ENCODE data around the gene ZBTB48. TPM values are rescaled to one million over a fixed set of nuclear protein-coding genes. Genes with fewer than 3 reads are reported as not detected.

Gene ZBTB48
- polyA plus RNA-seq, 4 donors, result 19.9 to 164 (median 81.8) TPM

DNA sequence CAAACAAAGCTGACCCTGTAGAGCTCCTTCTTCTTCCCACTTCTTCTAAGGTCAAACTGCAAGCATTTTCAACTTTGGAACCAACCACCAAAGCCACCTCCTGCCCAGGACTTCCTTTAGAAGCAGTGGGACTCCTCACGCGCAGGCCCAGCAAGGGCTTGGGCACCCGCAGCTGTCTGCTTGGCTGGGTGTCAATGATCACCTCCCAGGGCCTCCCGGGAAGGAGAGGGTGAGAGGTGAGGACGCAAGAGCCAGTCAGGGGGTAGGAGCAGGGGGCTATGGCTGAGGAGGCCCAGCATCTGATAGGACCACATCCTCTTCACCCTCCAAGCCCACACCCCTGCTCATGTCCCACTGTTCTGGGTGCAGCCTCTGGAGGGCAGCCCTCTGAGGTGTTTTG, 12.6 kb downstream of the ZBTB48 start:
- Histone ChIP-seq H3K36me3 (ENCODE audit: control insufficient read depth in 3 of 3, insufficient read depth in 2 of 3, low read depth in 1 of 3, low read length in 3 of 3) (peaks cover 4 to 97% (median 13%) of the 10 kb centered on the region in 3 donors), H3K9me3 (ENCODE audit: control insufficient read depth in 2 of 2, insufficient read depth in 1 of 2, low read depth in 1 of 2, low read length in 1 of 2) (no peaks in the 10 kb centered on the region), H3K4me3 (ENCODE audit: low read depth in 1 of 3, low read length in 3 of 3) (no peak overlapping the region), H3K27ac (ENCODE audit: low read depth in 1 of 3, low read length in 2 of 3) (no peak overlapping the region), H3K4me1 (ENCODE audit: control insufficient read depth in 3 of 3, insufficient read depth in 2 of 3, low read depth in 1 of 3, low read length in 2 of 3) (no peaks in the 10 kb centered on the region), H3K27me3 (ENCODE audit: control insufficient read depth in 3 of 3, insufficient read depth in 3 of 3, low read length in 3 of 3) (no peaks in the 10 kb centered on the region)
- no peak for FAIRE-seq
- 42 to 47% (median 43%) methylated on average over 5 of the region's 5 CpGs for WGBS, 3 donors
- DNase-seq, result no peak

DNA sequence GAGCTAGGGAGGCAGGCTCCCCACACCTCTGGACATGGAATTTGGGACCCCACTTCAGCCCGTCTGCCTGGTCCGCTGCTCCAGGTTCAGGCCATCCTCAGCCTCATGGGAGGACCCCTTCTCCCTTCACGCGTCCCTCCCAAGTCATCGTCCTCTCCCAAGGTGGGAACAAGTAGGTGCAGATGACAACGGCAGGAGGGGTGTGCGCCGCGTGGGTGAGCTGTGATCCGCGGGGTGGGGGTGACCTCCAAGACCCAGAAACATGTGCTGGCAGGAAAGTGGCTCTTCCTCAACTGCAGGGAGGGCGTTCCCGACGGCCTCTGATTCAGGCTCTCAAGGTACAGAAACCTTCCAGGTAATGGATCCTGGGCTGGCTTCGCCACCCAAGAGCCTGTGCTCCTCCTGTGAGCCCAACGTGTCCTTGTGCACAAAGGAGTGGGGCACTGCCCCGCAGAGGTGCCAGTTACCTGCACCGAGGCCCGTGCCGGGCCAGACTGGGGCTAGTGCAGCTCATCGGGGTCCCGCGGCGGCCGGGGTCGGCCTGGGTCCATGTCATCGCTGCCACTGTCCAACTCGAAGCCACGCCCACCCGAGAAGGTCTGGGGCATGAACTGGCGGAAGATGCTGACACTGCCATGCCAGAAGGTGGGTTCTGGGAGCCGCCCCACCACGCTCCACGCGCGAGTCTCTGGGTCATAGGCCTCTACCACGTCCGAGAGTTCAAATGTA, 13.2 kb downstream of the ZBTB48 start:
- H3K27me3 ChIP-seq (ENCODE audit: control insufficient read depth in 3 of 3, insufficient read depth in 3 of 3, low read length in 3 of 3), result no peaks in the 10 kb centered on the region
- H3K9me3 ChIP-seq (ENCODE audit: control insufficient read depth in 2 of 2, insufficient read depth in 1 of 2, low read depth in 1 of 2, low read length in 1 of 2), result no peaks in the 10 kb centered on the region
- FAIRE-seq (no peak), DNase-seq (no peak)
- H3K4me1 ChIP-seq (ENCODE audit: control insufficient read depth in 3 of 3, insufficient read depth in 2 of 3, low read depth in 1 of 3, low read length in 2 of 3), result no peaks in the 10 kb centered on the region
- H3K27ac ChIP-seq (ENCODE audit: low read depth in 1 of 3, low read length in 2 of 3), result no peak overlapping the region
- 92 to 93% (median 92%) methylated on average over 37 to 38 of the region's 38 CpGs for WGBS, 3 donors
- no peak overlapping the region for H3K4me3 ChIP-seq (ENCODE audit: low read depth in 1 of 3, low read length in 3 of 3)
- H3K36me3 ChIP-seq (ENCODE audit: control insufficient read depth in 3 of 3, insufficient read depth in 2 of 3, low read depth in 1 of 3, low read length in 3 of 3), result peaks cover 9 to 97% (median 13%) of the 10 kb centered on the region in 3 donors

DNA sequence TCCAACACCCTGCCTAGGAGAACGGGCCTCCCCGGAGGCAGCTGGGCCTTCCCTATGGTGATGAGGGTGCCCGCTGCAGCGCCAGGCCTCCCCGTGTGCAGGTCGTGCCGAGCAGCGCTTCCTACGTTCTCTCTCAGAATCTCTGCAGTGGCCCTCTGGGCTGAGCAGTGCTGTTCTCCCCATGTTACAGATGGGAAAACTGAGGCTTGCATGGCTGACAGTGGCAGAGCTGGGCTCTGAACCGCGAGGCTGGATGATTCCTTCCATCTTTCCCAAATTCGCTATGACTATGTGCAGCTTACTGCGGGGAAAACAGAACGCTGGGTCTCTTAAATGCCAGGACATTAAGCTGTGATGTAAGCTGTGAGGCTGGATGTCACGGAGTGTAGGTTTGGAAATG, 14.0 kb downstream of the ZBTB48 start:
- Histone ChIP-seq H3K4me1 (ENCODE audit: control insufficient read depth in 3 of 3, insufficient read depth in 2 of 3, low read depth in 1 of 3, low read length in 2 of 3) (no peaks in the 10 kb centered on the region), H3K36me3 (ENCODE audit: control insufficient read depth in 3 of 3, insufficient read depth in 2 of 3, low read depth in 1 of 3, low read length in 3 of 3) (peaks cover 10 to 94% (median 11%) of the 10 kb centered on the region in 3 donors), H3K4me3 (ENCODE audit: low read depth in 1 of 3, low read length in 3 of 3) (no peak overlapping the region), H3K27ac (ENCODE audit: low read depth in 1 of 3, low read length in 2 of 3) (no peak overlapping the region), H3K9me3 (ENCODE audit: control insufficient read depth in 2 of 2, insufficient read depth in 1 of 2, low read depth in 1 of 2, low read length in 1 of 2) (no peaks in the 10 kb centered on the region), H3K27me3 (ENCODE audit: control insufficient read depth in 3 of 3, insufficient read depth in 3 of 3, low read length in 3 of 3) (no peaks in the 10 kb centered on the region)
- no peak for DNase-seq
- no peak for FAIRE-seq
- 96 to 97% (median 96%) methylated on average over 15 of the region's 15 CpGs for WGBS, 3 donors

DNA sequence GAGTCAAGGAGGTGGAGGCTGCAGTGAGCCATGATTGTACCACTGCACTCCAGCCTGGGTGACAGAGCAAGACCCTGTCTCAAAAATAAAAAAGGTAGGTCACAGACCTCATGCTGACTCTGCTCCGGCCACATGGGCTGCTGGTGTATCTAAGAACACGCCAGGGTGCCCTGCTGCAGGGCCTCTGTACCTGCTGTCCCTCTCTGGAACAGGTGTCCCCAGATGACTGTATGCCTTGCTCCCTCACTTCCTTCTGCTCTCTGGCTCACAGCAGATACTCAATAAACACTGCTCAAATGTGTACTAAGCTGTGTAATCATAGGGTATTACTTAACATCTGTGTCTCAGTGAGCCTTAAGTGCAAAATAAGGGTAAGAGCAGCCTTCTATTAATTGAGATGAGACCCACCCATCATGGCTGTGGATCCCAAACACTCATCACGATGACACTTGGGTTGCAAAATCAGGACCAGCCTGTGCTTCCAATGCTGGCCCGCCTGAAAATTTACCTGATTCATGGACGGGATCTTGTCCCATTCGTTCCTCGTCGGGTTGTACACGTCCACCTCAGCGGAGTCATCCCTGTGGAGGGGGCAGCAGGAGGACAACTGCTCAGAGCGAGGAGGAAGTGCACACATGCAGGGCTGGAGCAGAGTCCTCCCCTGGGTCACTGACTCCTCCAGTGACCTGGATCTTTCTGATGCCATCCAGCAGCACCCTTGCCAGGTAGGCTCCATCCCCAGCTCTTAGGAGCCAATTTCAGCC, 15.4 kb downstream of the ZBTB48 start:
- DNase-seq, result no peak
- H3K27ac ChIP-seq (ENCODE audit: low read depth in 1 of 3, low read length in 2 of 3), result no peak overlapping the region
- H3K27me3 ChIP-seq (ENCODE audit: control insufficient read depth in 3 of 3, insufficient read depth in 3 of 3, low read length in 3 of 3), result no peaks in the 10 kb centered on the region
- no peaks in the 10 kb centered on the region for H3K9me3 ChIP-seq (ENCODE audit: control insufficient read depth in 2 of 2, insufficient read depth in 1 of 2, low read depth in 1 of 2, low read length in 1 of 2)
- peaks cover 0 to 7% (median under 1%) of the 10 kb centered on the region in 3 donors for H3K4me1 ChIP-seq (ENCODE audit: control insufficient read depth in 3 of 3, insufficient read depth in 2 of 3, low read depth in 1 of 3, low read length in 2 of 3)
- H3K4me3 ChIP-seq (ENCODE audit: low read depth in 1 of 3, low read length in 3 of 3), result no peak overlapping the region
- WGBS, 3 donors, result 88 to 95% (median 93%) methylated on average over 11 of the region's 11 CpGs
- FAIRE-seq, result no peak
- peaks cover 7 to 90% (median 8%) of the 10 kb centered on the region in 3 donors for H3K36me3 ChIP-seq (ENCODE audit: control insufficient read depth in 3 of 3, insufficient read depth in 2 of 3, low read depth in 1 of 3, low read length in 3 of 3)

DNA sequence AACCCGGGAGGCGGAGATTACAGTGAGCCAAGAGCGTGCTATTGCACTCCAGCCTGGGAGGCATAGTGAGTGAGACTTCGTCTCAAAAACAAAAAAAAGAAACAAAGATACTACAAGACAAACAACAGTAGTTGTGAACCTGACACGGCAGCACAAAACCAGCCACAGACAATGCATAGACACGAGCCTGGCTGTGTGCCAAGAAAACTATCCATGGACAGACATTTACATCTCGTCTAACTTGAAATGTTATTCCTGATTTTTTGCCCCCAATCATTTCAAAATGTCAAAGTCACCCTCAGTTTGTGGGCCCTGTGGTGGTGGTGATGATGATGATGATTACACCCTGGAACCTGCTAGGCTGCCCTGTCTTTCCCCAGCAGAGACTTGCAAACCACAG, 16.6 kb downstream of the ZBTB48 start:
- no peak overlapping the region for H3K4me3 ChIP-seq (ENCODE audit: low read depth in 1 of 3, low read length in 3 of 3)
- FAIRE-seq, result no peak
- H3K36me3 ChIP-seq (ENCODE audit: control insufficient read depth in 3 of 3, insufficient read depth in 2 of 3, low read depth in 1 of 3, low read length in 3 of 3), result peaks cover 4 to 81% (median 8%) of the 10 kb centered on the region in 3 donors
- H3K27me3 ChIP-seq (ENCODE audit: control insufficient read depth in 3 of 3, insufficient read depth in 3 of 3, low read length in 3 of 3), result no peaks in the 10 kb centered on the region
- no peak for DNase-seq
- peaks cover 0 to 10% (median 2%) of the 10 kb centered on the region in 3 donors for H3K4me1 ChIP-seq (ENCODE audit: control insufficient read depth in 3 of 3, insufficient read depth in 2 of 3, low read depth in 1 of 3, low read length in 2 of 3)
- no peaks in the 10 kb centered on the region for H3K9me3 ChIP-seq (ENCODE audit: control insufficient read depth in 2 of 2, insufficient read depth in 1 of 2, low read depth in 1 of 2, low read length in 1 of 2)
- 67 to 72% (median 70%) methylated on average over 7 of the region's 7 CpGs for WGBS, 3 donors
- H3K27ac ChIP-seq (ENCODE audit: low read depth in 1 of 3, low read length in 2 of 3), result no peak overlapping the region

DNA sequence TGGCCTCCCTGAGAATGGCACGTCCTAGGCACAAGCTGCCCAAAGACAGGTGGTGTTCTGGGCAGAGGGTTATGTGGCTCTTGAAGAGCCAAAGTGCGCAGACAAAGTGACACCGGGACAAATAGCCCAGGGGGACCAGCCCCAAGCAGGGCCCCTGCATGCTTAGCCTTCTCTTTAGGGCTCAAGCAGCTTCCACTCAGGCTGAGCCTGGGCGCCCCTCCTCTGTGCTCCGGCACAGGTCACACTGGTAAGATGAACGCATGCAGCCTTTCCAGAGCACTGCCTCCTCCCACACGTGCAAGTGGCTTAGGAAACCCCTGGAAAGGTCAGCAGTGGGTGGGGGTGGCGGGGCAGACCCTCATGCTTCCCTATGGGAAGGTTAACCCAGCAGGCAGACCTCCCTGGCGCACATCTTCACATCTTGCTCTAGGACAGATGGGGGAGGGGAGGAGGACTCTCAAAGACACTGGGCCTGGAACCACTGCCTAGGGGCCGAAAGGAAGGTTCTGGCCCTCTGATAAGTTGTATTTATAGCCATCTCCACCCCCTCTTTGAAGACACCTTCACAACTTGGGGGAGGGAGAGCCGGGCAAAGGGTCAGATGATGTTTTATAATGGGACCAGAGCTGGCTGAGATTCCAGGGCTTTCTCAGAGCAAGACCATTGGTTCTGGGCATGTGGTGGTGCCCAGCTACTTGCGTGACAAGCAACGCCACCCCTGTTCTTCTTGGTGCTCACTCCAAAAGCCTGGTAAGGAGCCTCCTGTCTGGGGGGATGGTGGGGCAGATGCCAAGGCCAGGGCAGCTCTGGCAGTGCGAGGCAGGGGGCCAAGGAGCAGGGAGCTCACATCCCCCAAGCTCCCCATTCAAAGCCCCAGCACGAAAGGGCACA, 17.3 kb downstream of the ZBTB48 start:
- no peak overlapping the region for H3K27ac ChIP-seq (ENCODE audit: low read depth in 1 of 3, low read length in 2 of 3)
- WGBS, 3 donors, result 80 to 84% (median 80%) methylated on average over 15 of the region's 15 CpGs

GRCh38 chr1:6597777-6598131, 18.0 kb downstream of the ZBTB48 start:
- H3K9me3 ChIP-seq (ENCODE audit: control insufficient read depth in 2 of 2, insufficient read depth in 1 of 2, low read depth in 1 of 2, low read length in 1 of 2), result no peaks in the 10 kb centered on the region
- FAIRE-seq (no peak), DNase-seq (no peak)
- no peak overlapping the region for H3K4me3 ChIP-seq (ENCODE audit: low read depth in 1 of 3, low read length in 3 of 3)
- no peak overlapping the region for H3K27ac ChIP-seq (ENCODE audit: low read depth in 1 of 3, low read length in 2 of 3)
- no peaks in the 10 kb centered on the region for H3K27me3 ChIP-seq (ENCODE audit: control insufficient read depth in 3 of 3, insufficient read depth in 3 of 3, low read length in 3 of 3)
- WGBS, 3 donors, result 89 to 93% (median 93%) methylated on average over 6 of the region's 6 CpGs
- peaks cover 0 to 10% (median 2%) of the 10 kb centered on the region in 3 donors for H3K4me1 ChIP-seq (ENCODE audit: control insufficient read depth in 3 of 3, insufficient read depth in 2 of 3, low read depth in 1 of 3, low read length in 2 of 3)
- peaks cover 4 to 68% (median 8%) of the 10 kb centered on the region in 3 donors for H3K36me3 ChIP-seq (ENCODE audit: control insufficient read depth in 3 of 3, insufficient read depth in 2 of 3, low read depth in 1 of 3, low read length in 3 of 3)

More for the DNA sequence above, 17.3 kb downstream of the ZBTB48 start:
- Histone ChIP-seq H3K4me1 (ENCODE audit: control insufficient read depth in 3 of 3, insufficient read depth in 2 of 3, low read depth in 1 of 3, low read length in 2 of 3) (peaks cover 0 to 10% (median 2%) of the 10 kb centered on the region in 3 donors), H3K4me3 (ENCODE audit: low read depth in 1 of 3, low read length in 3 of 3) (no peak overlapping the region), H3K9me3 (ENCODE audit: control insufficient read depth in 2 of 2, insufficient read depth in 1 of 2, low read depth in 1 of 2, low read length in 1 of 2) (no peaks in the 10 kb centered on the region), H3K36me3 (ENCODE audit: control insufficient read depth in 3 of 3, insufficient read depth in 2 of 3, low read depth in 1 of 3, low read length in 3 of 3) (peaks cover 4 to 74% (median 8%) of the 10 kb centered on the region in 3 donors), H3K27me3 (ENCODE audit: control insufficient read depth in 3 of 3, insufficient read depth in 3 of 3, low read length in 3 of 3) (no peaks in the 10 kb centered on the region)
- DNase-seq (no peak), FAIRE-seq (no peak)
